Breast epithelium (tissue), 3 donors: ENCODE results near the gene KCTD16.

Source experiments
- POLR2A ChIP-seq: fragments of 450-650 bp; IDR thresholded peaks from one replicate; pipeline ENCODE4 v1.6.1; 2016; ENCODE audit warnings: antibody characterized with exemption, mild to moderate bottlenecking, moderate library complexity
- POLR2AphosphoS5 ChIP-seq, 3 donors: sonication (generic); formaldehyde crosslinking; IDR thresholded peaks; one replicate each; pipeline ENCODE4 v1.6.1; 2017; ENCODE audit warnings: antibody characterized with exemption in 3 of 3
- TF ChIP-seq, protein P1 (sequence below), 3 donors: fragments of 450-650 bp; IDR thresholded peaks; one replicate each; pipeline ENCODE4 v1.5.1; 2016 to 2017; ENCODE audit warnings: antibody characterized with exemption in 3 of 3, mild to moderate bottlenecking in 3 of 3, moderate library complexity in 3 of 3

DNA sequence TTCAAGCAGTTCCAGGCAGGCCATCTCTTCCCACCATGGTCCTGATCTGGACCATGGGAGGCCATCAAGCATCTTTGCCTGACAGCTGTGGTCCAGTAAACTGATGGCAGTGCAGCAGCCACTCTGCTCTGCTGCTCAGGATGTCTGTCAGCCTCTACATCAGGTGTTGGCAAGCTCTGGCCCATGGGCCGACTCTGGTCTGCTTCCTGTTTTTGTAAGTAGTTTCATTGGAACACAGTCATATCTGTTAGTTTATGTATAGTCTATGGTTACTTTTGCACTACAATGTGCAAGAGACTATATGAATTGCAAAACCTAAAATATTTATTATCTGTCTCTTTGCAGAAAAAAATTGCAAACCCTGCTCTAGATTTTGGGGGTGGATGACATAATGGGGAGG is 225.0 kb downstream of the KCTD16 start:
- TF ChIP-seq, protein P1, sequence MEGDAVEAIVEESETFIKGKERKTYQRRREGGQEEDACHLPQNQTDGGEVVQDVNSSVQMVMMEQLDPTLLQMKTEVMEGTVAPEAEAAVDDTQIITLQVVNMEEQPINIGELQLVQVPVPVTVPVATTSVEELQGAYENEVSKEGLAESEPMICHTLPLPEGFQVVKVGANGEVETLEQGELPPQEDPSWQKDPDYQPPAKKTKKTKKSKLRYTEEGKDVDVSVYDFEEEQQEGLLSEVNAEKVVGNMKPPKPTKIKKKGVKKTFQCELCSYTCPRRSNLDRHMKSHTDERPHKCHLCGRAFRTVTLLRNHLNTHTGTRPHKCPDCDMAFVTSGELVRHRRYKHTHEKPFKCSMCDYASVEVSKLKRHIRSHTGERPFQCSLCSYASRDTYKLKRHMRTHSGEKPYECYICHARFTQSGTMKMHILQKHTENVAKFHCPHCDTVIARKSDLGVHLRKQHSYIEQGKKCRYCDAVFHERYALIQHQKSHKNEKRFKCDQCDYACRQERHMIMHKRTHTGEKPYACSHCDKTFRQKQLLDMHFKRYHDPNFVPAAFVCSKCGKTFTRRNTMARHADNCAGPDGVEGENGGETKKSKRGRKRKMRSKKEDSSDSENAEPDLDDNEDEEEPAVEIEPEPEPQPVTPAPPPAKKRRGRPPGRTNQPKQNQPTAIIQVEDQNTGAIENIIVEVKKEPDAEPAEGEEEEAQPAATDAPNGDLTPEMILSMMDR (IDR thresholded peaks at IDR 0.05) = no peak
- TF ChIP-seq POLR2A (no peak), POLR2AphosphoS5 (IDR thresholded peaks at IDR 0.05) (no peak)
